CD4-positive, alpha-beta T cell (primary cell): ENCODE data around the gene PRKG1. TPM values are rescaled to one million over a fixed set of nuclear protein-coding genes. Genes with fewer than 3 reads are reported as not detected.
A peak's percentile ranks its signal among the peaks of the same experiment; 100 is the strongest.

Experiments used
- ATAC-seq: fragments of 200-7000 bp; cut with Tn5 transposase; one replicate; pipeline ENCODE4 v1.10.0; 2022; ENCODE audit warnings: mild to moderate bottlenecking; ENCODE audit not compliant: poor library complexity
- CTCF ChIA-PET: fragments of 350-600 bp; sonication (Branson Sonifier 250); formaldehyde crosslinking; loops from one replicate; lab custom pipeline; 2021; ENCODE audit warnings: antibody characterized with exemption, inconsistent platforms; lab: Charles Lee
- POLR2A ChIA-PET: fragments of 350-600 bp; sonication (Branson Sonifier 250); formaldehyde crosslinking; loops from one replicate; lab custom pipeline; 2021; ENCODE audit warnings: antibody characterized with exemption, inconsistent platforms; lab: Charles Lee
- DNase-seq, 14 experiments: peaks; one replicate each; pipeline ENCODE4 v3.0.0-alpha.2; 2013 to 2020; ENCODE audit warnings: mixed read lengths in 2 of 14
- H3K27ac ChIP-seq, 2 donors: one replicate each; pipeline versions ENCODE4 v1.5.1 to v1.7.0; 2013; ENCODE audit warnings: low read length in 2 of 2, low read depth in 1 of 2, mild to moderate bottlenecking in 1 of 2
- H3K27me3 ChIP-seq, 2 experiments: 1 replicate in 1 of 2; 2 replicates in 1 of 2; pipeline versions ENCODE4 v1.6.1 to v1.7.0; 2013; ENCODE audit warnings: low read length in 2 of 2, control low read depth in 1 of 2, mild to moderate bottlenecking in 1 of 2, moderate library complexity in 1 of 2; ENCODE audit not compliant: insufficient read depth in 2 of 2, control insufficient read depth in 1 of 2
- H3K36me3 ChIP-seq: one replicate; pipeline ENCODE4 v1.6.1; 2013; ENCODE audit warnings: low read length, control low read depth; ENCODE audit not compliant: insufficient read depth
- H3K4me1 ChIP-seq: one replicate; pipeline ENCODE4 v1.6.1; 2013; ENCODE audit warnings: low read length, control low read depth; ENCODE audit not compliant: insufficient read depth
- H3K4me3 ChIP-seq: one replicate; pipeline ENCODE4 v1.5.1; 2013; ENCODE audit warnings: mild to moderate bottlenecking, low read length, moderate library complexity
- H3K9me3 ChIP-seq, 2 experiments: 1 replicate in 1 of 2; 2 replicates in 1 of 2; pipeline versions ENCODE4 v1.6.1 to v1.7.0; 2013; ENCODE audit warnings: low read length in 2 of 2, mild to moderate bottlenecking in 2 of 2, control low read depth in 1 of 2, moderate library complexity in 1 of 2; ENCODE audit not compliant: control insufficient read depth in 1 of 2, insufficient read depth in 1 of 2
- H3K27ac Mint-ChIP-seq: one replicate; pipeline ENCODE4 v1.8.0; 2020; ENCODE audit warnings: mixed read lengths
- H3K27me3 Mint-ChIP-seq: one replicate; pipeline ENCODE4 v1.8.0; 2021; ENCODE audit warnings: mixed read lengths
- H3K36me3 Mint-ChIP-seq: one replicate; pipeline ENCODE4 v1.8.0; 2021; ENCODE audit warnings: low read depth, mixed read lengths
- H3K4me1 Mint-ChIP-seq: one replicate; pipeline ENCODE4 v1.8.0; 2021; ENCODE audit warnings: low read depth, mixed read lengths
- H3K4me3 Mint-ChIP-seq: one replicate; pipeline ENCODE4 v1.8.0; 2020; ENCODE audit warnings: mild to moderate bottlenecking, mixed read lengths
- H3K9me3 Mint-ChIP-seq: one replicate; pipeline ENCODE4 v1.8.0; 2020; ENCODE audit warnings: mixed read lengths
- CTCF ChIP-seq: fragments of 200-600 bp; IDR thresholded peaks from one replicate; pipeline ENCODE4 v1.8.0; 2022; ENCODE audit warnings: antibody characterized with exemption, mild to moderate bottlenecking
- intact Hi-C, 2 experiments: fragments of 100-400 bp; cut with DNase I in 1 of 2; cut with micrococcal nuclease in 1 of 2; formaldehyde crosslinking; loops; one replicate each; pipeline versions ENCODE4 v1.15.1 to v1.9.0; 2023 to 2025; cut with DNase I, micrococcal nuclease
- total RNA-seq, 174 experiments: library from RNA in 2 of 174; stranded (reverse) in 2 of 174; gene quantifications; one replicate each; pipeline ENCODE4 v1.2.3 and lab custom pipeline; 2021 to 2026

PRKG1 gene
- total RNA-seq, 2 experiments from 2014 or later = 0.31 TPM; not detected in 1

GRCh38 chr10:51057925-51058324, 16.4 kb upstream of the PRKG1 start:
- no peak overlapping the region for H3K27ac Mint-ChIP-seq
- Histone ChIP-seq H3K4me1 (no peaks in the 10 kb centered on the region), H3K27me3 (no peaks in the 10 kb centered on the region), H3K9me3 (no peaks in the 10 kb centered on the region), H3K4me3 (no peak overlapping the region), H3K36me3 (no peaks in the 10 kb centered on the region), H3K27ac (no peak overlapping the region)
- DNase-seq = no peak
- H3K4me3 Mint-ChIP-seq = no peak overlapping the region
- ChIA-PET POLR2A (no interaction called here), CTCF (no interaction called here)
- TF ChIP-seq CTCF = no peak
- H3K9me3 Mint-ChIP-seq = peaks cover 5% of the 10 kb centered on the region
- no peaks in the 10 kb centered on the region for H3K4me1 Mint-ChIP-seq
- no peaks in the 10 kb centered on the region for H3K27me3 Mint-ChIP-seq
- ATAC-seq = no peak
- no peaks in the 10 kb centered on the region for H3K36me3 Mint-ChIP-seq
- intact Hi-C loops = no loop called here

- no peak for TF ChIP-seq CTCF
- H3K27me3 ChIP-seq = no peaks in the 10 kb centered on the region
- intact Hi-C loops = no loop called here
- ATAC-seq = no peak
- H3K4me3 ChIP-seq = no peak overlapping the region
- H3K27ac Mint-ChIP-seq = no peak overlapping the region
- ChIA-PET POLR2A (no interaction called here), CTCF (no interaction called here)
- no peaks in the 10 kb centered on the region for H3K36me3 Mint-ChIP-seq
- H3K36me3 ChIP-seq = no peaks in the 10 kb centered on the region
- H3K27me3 Mint-ChIP-seq = no peaks in the 10 kb centered on the region
- H3K4me1 ChIP-seq = no peaks in the 10 kb centered on the region
- H3K4me3 Mint-ChIP-seq = no peak overlapping the region
- H3K9me3 ChIP-seq = no peaks in the 10 kb centered on the region
- no peak for DNase-seq
- no peak overlapping the region for H3K27ac ChIP-seq
- H3K9me3 Mint-ChIP-seq = peaks cover 5% of the 10 kb centered on the region
- H3K4me1 Mint-ChIP-seq = no peaks in the 10 kb centered on the region
Observed at GRCh38 chr10:51063166-51063565, 11.1 kb upstream of the PRKG1 start.

GRCh38 chr10:51063659-51064535, 10.4 kb upstream of the PRKG1 start:
- CTCF ChIA-PET = no interaction called here
- no peak overlapping the region for H3K4me3 ChIP-seq

More at GRCh38 chr10:51063659-51064535, 10.4 kb upstream of the PRKG1 start:
- POLR2A ChIA-PET = no interaction called here
- DNase-seq (peak in 2 of 14 experiments; percentile 11 to 14), ATAC-seq (no peak)
- Histone ChIP-seq H3K36me3 (no peaks in the 10 kb centered on the region), H3K27ac (no peak overlapping the region), H3K4me1 (no peaks in the 10 kb centered on the region), H3K27me3 (no peaks in the 10 kb centered on the region), H3K9me3 (no peaks in the 10 kb centered on the region)
- no peaks in the 10 kb centered on the region for H3K36me3 Mint-ChIP-seq
- H3K4me3 Mint-ChIP-seq = no peak overlapping the region
- no peaks in the 10 kb centered on the region for H3K27me3 Mint-ChIP-seq
- no peak for TF ChIP-seq CTCF
- H3K9me3 Mint-ChIP-seq = no peaks in the 10 kb centered on the region
- no peak overlapping the region for H3K27ac Mint-ChIP-seq
- no peaks in the 10 kb centered on the region for H3K4me1 Mint-ChIP-seq
- intact Hi-C loops = no loop called here
